GM21737 (cell line): ENCODE results near the gene TARBP1.
"Not testable (repeated sequence)": the region's sequence is repeated elsewhere in the genome, so short reads cannot be mapped to it uniquely, and the experiment has no call there.

Experiments
- ATAC-seq: cut with Tn5 transposase; IDR thresholded peaks from one replicate; pipeline ENCODE4 v1.9.1; 2021; ENCODE audit warnings: mild to moderate bottlenecking, moderate library complexity; ENCODE audit not compliant: unreplicated experiment

Gene TARBP1, protein sequence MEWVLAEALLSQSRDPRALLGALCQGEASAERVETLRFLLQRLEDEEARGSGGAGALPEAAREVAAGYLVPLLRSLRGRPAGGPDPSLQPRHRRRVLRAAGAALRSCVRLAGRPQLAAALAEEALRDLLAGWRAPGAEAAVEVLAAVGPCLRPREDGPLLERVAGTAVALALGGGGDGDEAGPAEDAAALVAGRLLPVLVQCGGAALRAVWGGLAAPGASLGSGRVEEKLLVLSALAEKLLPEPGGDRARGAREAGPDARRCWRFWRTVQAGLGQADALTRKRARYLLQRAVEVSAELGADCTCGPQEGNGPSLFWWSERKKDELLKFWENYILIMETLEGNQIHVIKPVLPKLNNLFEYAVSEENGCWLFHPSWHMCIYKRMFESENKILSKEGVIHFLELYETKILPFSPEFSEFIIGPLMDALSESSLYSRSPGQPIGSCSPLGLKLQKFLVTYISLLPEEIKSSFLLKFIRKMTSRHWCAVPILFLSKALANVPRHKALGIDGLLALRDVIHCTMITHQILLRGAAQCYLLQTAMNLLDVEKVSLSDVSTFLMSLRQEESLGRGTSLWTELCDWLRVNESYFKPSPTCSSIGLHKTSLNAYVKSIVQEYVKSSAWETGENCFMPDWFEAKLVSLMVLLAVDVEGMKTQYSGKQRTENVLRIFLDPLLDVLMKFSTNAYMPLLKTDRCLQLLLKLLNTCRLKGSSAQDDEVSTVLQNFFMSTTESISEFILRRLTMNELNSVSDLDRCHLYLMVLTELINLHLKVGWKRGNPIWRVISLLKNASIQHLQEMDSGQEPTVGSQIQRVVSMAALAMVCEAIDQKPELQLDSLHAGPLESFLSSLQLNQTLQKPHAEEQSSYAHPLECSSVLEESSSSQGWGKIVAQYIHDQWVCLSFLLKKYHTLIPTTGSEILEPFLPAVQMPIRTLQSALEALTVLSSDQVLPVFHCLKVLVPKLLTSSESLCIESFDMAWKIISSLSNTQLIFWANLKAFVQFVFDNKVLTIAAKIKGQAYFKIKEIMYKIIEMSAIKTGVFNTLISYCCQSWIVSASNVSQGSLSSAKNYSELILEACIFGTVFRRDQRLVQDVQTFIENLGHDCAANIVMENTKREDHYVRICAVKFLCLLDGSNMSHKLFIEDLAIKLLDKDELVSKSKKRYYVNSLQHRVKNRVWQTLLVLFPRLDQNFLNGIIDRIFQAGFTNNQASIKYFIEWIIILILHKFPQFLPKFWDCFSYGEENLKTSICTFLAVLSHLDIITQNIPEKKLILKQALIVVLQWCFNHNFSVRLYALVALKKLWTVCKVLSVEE (N-terminal part only)

DNA sequence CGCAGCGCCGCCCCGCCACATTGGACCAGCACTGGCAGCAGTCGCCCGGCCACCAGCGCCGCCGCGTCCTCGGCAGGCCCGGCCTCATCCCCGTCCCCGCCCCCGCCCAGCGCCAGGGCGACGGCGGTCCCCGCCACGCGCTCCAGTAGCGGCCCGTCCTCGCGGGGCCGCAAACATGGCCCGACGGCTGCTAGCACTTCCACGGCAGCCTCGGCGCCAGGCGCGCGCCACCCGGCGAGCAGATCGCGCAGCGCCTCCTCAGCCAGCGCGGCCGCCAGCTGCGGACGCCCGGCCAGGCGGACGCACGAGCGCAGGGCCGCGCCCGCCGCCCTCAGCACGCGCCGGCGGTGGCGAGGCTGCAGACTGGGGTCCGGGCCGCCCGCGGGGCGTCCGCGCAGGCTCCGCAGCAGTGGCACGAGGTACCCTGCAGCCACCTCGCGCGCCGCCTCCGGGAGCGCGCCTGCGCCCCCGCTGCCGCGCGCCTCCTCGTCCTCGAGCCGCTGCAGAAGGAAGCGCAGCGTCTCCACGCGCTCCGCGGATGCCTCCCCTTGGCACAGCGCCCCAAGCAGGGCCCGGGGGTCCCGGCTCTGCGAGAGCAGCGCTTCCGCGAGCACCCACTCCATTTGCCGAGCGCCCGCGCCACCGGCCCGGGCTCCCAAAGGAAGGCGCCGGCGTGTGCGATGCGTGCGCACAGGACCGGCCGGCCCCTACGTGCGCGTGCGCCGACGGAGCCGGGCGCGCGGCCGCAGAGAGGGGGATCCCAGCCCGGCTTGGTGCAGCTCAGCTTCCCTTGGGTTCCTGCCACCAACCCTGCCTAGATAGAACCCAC is at the start of gene TARBP1:
TARBP1 (minus strand) TSS at position 699 of the 829 bp plus-strand sequence; CDS start at position 623, 76 bp downstream.
- peak; percentile 67 for ATAC-seq

DNA sequence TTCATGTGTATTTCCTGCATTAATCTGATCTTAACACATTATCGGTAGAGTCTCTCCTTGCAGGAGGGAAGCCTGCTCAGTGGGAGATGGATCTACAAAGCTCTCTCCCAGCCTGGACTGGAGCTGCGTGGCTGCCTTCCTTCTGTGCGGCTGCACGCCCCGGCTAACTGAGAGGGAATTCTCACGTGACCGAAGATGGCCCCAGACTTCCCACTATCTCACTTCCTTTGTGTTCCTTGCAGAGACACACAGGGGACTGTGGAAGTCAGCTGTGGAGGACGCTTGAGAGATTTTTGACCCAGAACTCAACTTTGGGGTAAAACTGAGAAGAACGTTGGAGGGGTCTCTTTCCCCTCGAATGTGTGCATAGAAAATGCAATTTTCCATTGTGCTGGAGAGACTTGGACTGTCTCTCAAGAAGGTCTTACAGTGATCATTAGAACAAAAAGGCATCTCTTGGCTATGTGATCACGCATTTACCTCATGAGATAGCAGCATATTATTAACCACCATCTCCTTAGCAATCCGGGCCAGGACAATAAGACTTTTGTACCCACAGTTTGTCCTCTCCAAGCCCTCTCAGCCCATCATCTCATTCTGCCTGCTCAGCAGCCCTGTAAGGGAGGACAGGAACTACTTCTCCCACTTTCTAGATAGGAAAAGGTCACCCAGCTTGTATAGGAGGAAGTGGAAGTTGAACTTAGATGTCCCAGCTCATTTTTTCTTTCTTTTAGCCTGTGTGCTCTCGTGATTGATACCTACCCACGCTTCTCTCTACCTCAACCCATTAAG is 49.3 kb upstream of the TARBP1 start:
- ATAC-seq = no peak

- no peak for ATAC-seq
Measured at GRCh38 chr1:234527346-234527745, 48.4 kb upstream of the TARBP1 start.

- ATAC-seq = no peak
Measured at GRCh38 chr1:234526922-234527321, 47.9 kb upstream of the TARBP1 start.

GRCh38 chr1:234525099-234525799 is 46.3 kb upstream of the TARBP1 start:
- no peak for ATAC-seq

- no peak for ATAC-seq
Measured at GRCh38 chr1:234521836-234522235, 42.9 kb upstream of the TARBP1 start.

GRCh38 chr1:234520908-234521817 is 42.2 kb upstream of the TARBP1 start:
- no peak for ATAC-seq

DNA sequence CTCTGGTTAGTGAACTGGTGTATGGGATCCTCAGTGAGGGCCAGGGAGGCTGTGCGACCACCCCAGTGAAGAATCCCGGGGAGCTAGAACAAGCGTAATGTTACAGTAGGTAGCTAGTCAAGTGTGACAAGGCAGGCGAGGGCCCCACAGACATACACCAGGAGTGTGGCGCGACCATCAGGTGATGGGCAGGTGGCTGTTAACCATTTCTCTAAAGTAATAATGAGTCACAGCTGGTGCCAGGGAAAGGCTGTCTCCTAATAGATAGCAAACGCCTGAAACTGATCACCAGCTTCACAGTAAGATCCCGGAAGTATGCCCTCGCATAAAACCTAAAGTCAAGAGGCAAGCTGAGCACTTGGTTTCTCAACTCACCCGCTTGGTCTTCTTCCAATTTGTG is 40.5 kb upstream of the TARBP1 start:
- no peak for ATAC-seq

- ATAC-seq = no peak
Measured at GRCh38 chr1:234518876-234519275, 39.9 kb upstream of the TARBP1 start.

DNA sequence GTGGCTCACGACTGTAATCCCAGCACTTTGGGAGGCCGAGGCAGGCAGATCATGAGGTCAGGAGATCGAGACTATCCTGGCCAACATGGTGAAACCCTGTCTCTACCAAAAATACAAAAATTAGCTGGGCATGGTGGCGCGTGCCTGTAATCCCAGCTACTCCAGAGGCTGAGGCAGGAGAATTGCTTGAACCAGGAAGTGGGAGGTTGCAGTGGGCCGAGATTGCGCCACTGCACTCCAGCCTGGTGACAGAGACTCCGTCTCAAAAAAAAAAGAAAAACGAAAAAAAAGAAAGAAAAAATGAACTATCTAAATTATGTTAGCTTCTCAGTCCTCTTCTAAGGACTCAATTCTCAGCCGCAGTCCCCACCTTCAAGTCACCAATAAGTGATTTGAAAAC is 39.1 kb upstream of the TARBP1 start:
- ATAC-seq = not testable (repeated sequence)

- ATAC-seq = no peak
Measured at GRCh38 chr1:234517110-234517802, 38.3 kb upstream of the TARBP1 start.

DNA sequence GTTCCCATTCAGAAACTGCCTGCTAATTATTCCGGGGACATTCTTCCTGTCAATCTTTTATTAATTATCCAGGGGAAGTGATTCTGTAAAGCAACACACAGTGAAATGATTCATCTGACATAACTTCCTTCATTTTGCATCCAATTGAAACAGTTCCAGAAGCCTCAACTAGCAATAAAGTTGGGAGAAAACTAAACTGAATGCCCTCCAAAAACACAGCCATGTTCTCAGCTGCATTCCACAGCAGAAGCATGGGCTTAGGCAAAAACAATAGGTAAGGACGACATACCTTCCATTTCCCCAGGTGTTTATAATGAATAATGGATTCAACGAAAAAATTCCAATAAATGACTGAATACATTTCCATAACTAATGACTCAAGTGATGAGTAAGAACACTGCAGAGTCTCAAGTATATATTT is 36.9 kb upstream of the TARBP1 start:
- no peak for ATAC-seq

DNA sequence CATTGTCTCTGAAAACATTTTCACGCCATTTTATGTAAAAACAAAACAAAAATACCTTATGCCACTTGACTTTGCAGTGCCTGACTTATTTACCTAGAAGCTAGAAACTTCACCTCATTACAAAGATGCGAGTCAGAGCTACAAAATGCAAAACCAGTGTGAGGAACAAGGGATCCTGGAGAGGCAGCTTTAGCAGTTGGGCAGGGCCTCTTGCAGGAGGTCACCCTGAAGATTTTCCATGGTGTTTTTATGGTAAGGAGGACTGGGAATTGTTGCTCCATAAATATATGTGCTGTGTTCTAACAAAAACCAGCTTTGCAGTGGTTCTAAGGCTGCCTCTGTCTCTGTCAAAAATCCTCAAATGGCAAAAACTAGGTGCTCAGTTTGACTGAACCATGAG is 36.4 kb upstream of the TARBP1 start:
- ATAC-seq = no peak

GRCh38 chr1:234512451-234512861 is 33.5 kb upstream of the TARBP1 start:
- no peak for ATAC-seq

DNA sequence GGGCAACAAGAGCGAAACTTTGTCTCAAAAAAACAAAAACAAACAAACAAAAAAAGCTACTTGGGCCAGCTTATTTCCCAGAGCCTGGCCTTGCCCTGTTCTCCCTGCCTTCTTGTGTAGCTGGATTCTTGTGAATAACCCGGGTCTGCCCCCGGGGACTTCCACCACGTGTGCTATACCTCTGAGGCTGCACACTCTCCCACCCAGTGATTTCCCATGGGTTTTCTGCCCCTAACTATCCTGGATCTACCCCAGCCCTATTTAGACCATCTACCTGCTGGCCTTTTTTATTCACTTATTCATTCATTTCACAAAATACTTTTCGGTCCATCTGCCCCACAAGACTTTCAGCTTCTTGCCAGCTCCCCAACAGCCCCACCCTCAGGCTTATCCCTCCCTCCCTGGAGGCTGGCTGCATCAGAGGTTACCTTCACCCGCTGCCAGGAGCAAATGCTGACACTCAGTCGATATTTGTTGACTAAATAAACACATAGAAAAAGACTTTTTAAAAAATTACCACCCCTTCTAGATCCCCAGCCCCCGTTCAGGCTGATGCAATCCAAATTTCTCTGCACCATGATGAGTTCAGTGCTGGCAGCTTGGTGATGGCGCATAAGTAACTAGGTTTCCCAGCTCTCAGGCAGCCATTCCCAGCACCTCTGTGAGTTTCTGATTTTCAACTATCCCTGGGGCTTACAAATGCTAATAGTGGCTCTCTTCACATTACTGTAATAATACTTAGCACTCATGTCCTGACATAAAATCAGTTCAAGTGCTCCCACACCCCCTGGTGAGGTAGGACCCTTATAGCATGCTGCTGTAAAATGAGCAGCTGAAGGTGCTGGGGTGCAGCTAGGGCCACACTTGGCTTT is 30.7 kb upstream of the TARBP1 start:
- no peak for ATAC-seq
